ENCODE measurements around the gene SLC29A3.

The SLC29A3 gene

GRCh38 chr10:71334221-71334791, 15.2 kb downstream of the SLC29A3 start:
- H3K4me3 ChIP-seq (ENCODE audit: low read depth, low read length), result no peak overlapping the region
- TF ChIP-seq CTCF (IDR thresholded peaks at IDR 0.05; ENCODE audit: borderline replicate concordance, insufficient read depth, low read depth, low read length), result no peak

GRCh38 chr10:71335173-71335708, 16.2 kb downstream of the SLC29A3 start:
- TF ChIP-seq CTCF (IDR thresholded peaks at IDR 0.05; ENCODE audit: borderline replicate concordance, insufficient read depth, low read depth, low read length), result no peak
- no peak overlapping the region for H3K4me3 ChIP-seq (ENCODE audit: low read depth, low read length)

- no peak overlapping the region for H3K4me3 ChIP-seq (ENCODE audit: low read depth, low read length)
- no peak for TF ChIP-seq CTCF (IDR thresholded peaks at IDR 0.05; ENCODE audit: borderline replicate concordance, insufficient read depth, low read depth, low read length)
Observed at GRCh38 chr10:71336632-71337031, 17.6 kb downstream of the SLC29A3 start.

- TF ChIP-seq CTCF (IDR thresholded peaks at IDR 0.05; ENCODE audit: borderline replicate concordance, insufficient read depth, low read depth, low read length), result no peak
- H3K4me3 ChIP-seq (ENCODE audit: low read depth, low read length), result no peak overlapping the region
Observed at GRCh38 chr10:71337219-71337701, 18.2 kb downstream of the SLC29A3 start.

GRCh38 chr10:71338728-71339495, 19.9 kb downstream of the SLC29A3 start:
- no peak overlapping the region for H3K4me3 ChIP-seq (ENCODE audit: low read depth, low read length)
- TF ChIP-seq CTCF (IDR thresholded peaks at IDR 0.05; ENCODE audit: borderline replicate concordance, insufficient read depth, low read depth, low read length), result no peak

- no peak overlapping the region for H3K4me3 ChIP-seq (ENCODE audit: low read depth, low read length)
- TF ChIP-seq CTCF (IDR thresholded peaks at IDR 0.05; ENCODE audit: borderline replicate concordance, insufficient read depth, low read depth, low read length), result no peak
Observed at GRCh38 chr10:71339796-71340589, 20.9 kb downstream of the SLC29A3 start.

Data from GM12875 (cell line).